Aorta (tissue), 5 donors: ENCODE results near the gene F10. TPM values are rescaled to one million over a fixed set of nuclear protein-coding genes. Genes with fewer than 3 reads are reported as not detected.

Source experiments
- ATAC-seq: fragments of 200-7000 bp; cut with Tn5 transposase; one replicate; pipeline ENCODE4 v1.9.1; 2022; ENCODE audit warnings: moderate library complexity; ENCODE audit not compliant: low FRiP score
- DNase-seq, 2 donors: peaks; one replicate each; pipeline ENCODE4 v3.0.0-alpha.2; 2020
- H3K27ac ChIP-seq, 2 donors: one replicate each; pipeline ENCODE4 v1.5.1; 2013; ENCODE audit warnings: low read length in 2 of 2, mild to moderate bottlenecking in 2 of 2, moderate library complexity in 2 of 2, control low read depth in 1 of 2, inconsistent platforms in 1 of 2, low read depth in 1 of 2
- H3K27me3 ChIP-seq, 2 donors: one replicate each; pipeline ENCODE4 v1.6.1; 2013; ENCODE audit warnings: control low read depth in 1 of 2, low read length in 1 of 2, mild to moderate bottlenecking in 1 of 2, moderate library complexity in 1 of 2; ENCODE audit not compliant: insufficient read depth in 2 of 2, control insufficient read depth in 1 of 2
- H3K36me3 ChIP-seq, 2 donors: one replicate each; pipeline ENCODE4 v1.6.1; 2013; ENCODE audit warnings: control low read depth in 1 of 2, low read length in 1 of 2, mild to moderate bottlenecking in 1 of 2; ENCODE audit not compliant: insufficient read depth in 2 of 2, control insufficient read depth in 1 of 2
- H3K4me1 ChIP-seq, 2 donors: one replicate each; pipeline ENCODE4 v1.6.1; 2013; ENCODE audit warnings: low read length in 2 of 2, control low read depth in 1 of 2, mild to moderate bottlenecking in 1 of 2, moderate library complexity in 1 of 2; ENCODE audit not compliant: insufficient read depth in 2 of 2, control insufficient read depth in 1 of 2
- H3K4me3 ChIP-seq, 2 donors: one replicate each; pipeline ENCODE4 v1.5.1; 2013; ENCODE audit warnings: low read length in 2 of 2, control low read depth in 1 of 2, mild to moderate bottlenecking in 1 of 2
- H3K9me3 ChIP-seq: one replicate; pipeline ENCODE4 v1.6.1; 2013; ENCODE audit warnings: mild to moderate bottlenecking, low read length; ENCODE audit not compliant: control insufficient read depth
- WGBS, 2 donors: extraction: QIAGEN DNeasy Blood & Tissue Kit; methylation state at CpG; one replicate each; pipeline ENCODE4 v1.1.7; 2013; 5-methylcytosine and 5-hydroxymethylcytosine counted together
- intact Hi-C, 2 donors: fragments of 100-400 bp; cut with DNase I; formaldehyde crosslinking; loops; one replicate each; pipeline versions ENCODE4 v1.14.2 to v1.15.0; 2022
- polyA plus RNA-seq, 2 donors: library from polyadenylated mRNA; stranded (reverse); fragments of 200-250 nt; gene quantifications; one replicate each; pipeline ENCODE4 v1.2.3, GENCODE V29; 2013
- total RNA-seq, 2 donors: library from RNA; stranded (reverse); fragmentation: NEBNext Ultra II Directional; extraction: Animal tissue kit (Norgen Biotek cat#: 25700); gene quantifications; one replicate each; pipeline ENCODE4 v1.2.1, GENCODE V29; 2021
- donor health status: healthy with polysubstance abuse.
- donor health status: Bipolar disorder and iron deficiency.
- donor health status: DM: no; HTN: no; CAD: no.
- donor health status: DM: no; HTN: no; CAD: no.
- donor health status: DM: yes; HTN: yes; CAD: no.

F10 gene
- total and polyA plus RNA-seq, 4 donors = 6.5 to 38.4 (median 13.8) TPM

- intact Hi-C loops = no loop called here
- H3K4me3 ChIP-seq = no peak overlapping the region
- no peak overlapping the region for H3K27ac ChIP-seq
- H3K9me3 ChIP-seq = no peaks in the 10 kb centered on the region
- no peak for DNase-seq
- no peaks in the 10 kb centered on the region for H3K36me3 ChIP-seq
- H3K27me3 ChIP-seq = no peaks in the 10 kb centered on the region
- WGBS, 2 donors = 85 to 87% methylated on average over 15 of the region's 15 CpGs
- ATAC-seq = no peak
- H3K4me1 ChIP-seq = no peaks in the 10 kb centered on the region
Observed at GRCh38 chr13:113145911-113146598, 23.5 kb downstream of the F10 start.

DNA sequence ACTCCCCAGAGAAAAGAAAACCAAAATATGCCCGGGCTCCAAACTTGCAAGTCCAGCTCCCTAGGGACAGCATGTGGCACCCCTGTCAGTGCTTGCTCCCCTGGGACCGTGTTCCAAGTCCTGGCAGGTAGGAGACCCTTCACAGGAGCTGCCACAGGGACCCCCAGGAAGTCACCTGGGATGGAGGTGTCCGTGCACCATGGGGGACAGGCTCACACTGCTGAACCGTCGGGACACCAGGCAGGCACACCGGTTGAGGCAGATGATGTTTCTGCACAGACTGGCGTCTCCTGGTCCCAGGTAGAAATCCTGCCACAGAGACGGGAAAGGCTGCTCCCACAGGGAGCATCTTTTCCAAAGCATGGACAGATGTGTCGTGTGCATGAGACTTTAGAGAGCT is 24.2 kb downstream of the F10 start:
- Histone ChIP-seq H3K9me3 (no peaks in the 10 kb centered on the region), H3K4me1 (no peaks in the 10 kb centered on the region), H3K36me3 (no peaks in the 10 kb centered on the region), H3K27me3 (no peaks in the 10 kb centered on the region), H3K4me3 (no peak overlapping the region), H3K27ac (no peak overlapping the region)
- WGBS, 2 donors = 76% methylated on average over 9 of the region's 9 CpGs
- DNase-seq (no peak), ATAC-seq (no peak)
- intact Hi-C loops = no loop called here

GRCh38 chr13:113147206-113147605 is 24.6 kb downstream of the F10 start:
- Histone ChIP-seq H3K27ac (no peak overlapping the region), H3K9me3 (no peaks in the 10 kb centered on the region), H3K4me1 (no peaks in the 10 kb centered on the region), H3K27me3 (no peaks in the 10 kb centered on the region), H3K36me3 (no peaks in the 10 kb centered on the region), H3K4me3 (no peak overlapping the region)
- 89 to 90% methylated on average over 8 of the region's 8 CpGs for WGBS, 2 donors
- ATAC-seq = no peak
- intact Hi-C loops = no loop called here
- DNase-seq = no peak

DNA sequence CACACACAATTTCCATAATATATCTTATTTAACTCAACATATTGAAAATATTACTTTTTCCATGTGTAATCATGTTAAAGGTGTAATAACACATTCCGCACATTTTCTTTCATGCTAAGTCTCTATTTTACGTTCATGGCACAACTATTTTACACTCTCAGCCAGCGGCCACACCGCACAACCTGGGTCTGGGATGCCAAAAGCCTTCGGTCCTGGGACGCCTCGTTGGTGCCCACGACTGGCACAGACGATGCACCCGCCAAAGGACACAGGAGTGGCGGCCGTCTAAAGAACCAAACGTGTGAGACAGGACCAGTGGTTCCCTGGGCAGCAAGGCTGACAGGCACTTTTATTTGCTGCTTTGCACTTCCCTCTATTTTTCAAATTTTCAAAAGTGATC is 25.8 kb downstream of the F10 start:
- ATAC-seq = no peak
- H3K36me3 ChIP-seq = no peaks in the 10 kb centered on the region
- no peak overlapping the region for H3K4me3 ChIP-seq
- no peaks in the 10 kb centered on the region for H3K4me1 ChIP-seq
- intact Hi-C loops = no loop called here
- WGBS, 2 donors = 90 to 93% methylated on average over 13 of the region's 13 CpGs
- no peak overlapping the region for H3K27ac ChIP-seq
- H3K9me3 ChIP-seq = no peaks in the 10 kb centered on the region
- DNase-seq = no peak
- H3K27me3 ChIP-seq = no peaks in the 10 kb centered on the region

DNA sequence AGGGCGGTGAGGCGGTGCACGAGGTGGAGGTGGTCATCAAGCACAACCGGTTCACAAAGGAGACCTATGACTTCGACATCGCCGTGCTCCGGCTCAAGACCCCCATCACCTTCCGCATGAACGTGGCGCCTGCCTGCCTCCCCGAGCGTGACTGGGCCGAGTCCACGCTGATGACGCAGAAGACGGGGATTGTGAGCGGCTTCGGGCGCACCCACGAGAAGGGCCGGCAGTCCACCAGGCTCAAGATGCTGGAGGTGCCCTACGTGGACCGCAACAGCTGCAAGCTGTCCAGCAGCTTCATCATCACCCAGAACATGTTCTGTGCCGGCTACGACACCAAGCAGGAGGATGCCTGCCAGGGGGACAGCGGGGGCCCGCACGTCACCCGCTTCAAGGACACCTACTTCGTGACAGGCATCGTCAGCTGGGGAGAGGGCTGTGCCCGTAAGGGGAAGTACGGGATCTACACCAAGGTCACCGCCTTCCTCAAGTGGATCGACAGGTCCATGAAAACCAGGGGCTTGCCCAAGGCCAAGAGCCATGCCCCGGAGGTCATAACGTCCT is 26.4 kb downstream of the F10 start:
- no peak for DNase-seq
- no peaks in the 10 kb centered on the region for H3K36me3 ChIP-seq

GRCh38 chr13:113149711-113150549 is 27.3 kb downstream of the F10 start:
- intact Hi-C loops = loop anchor here (5.0 to 10.0 kb wide), 2 partner anchors 103 to 115 kb away; no protein-coding TSS in a partner anchor
- Histone ChIP-seq H3K27ac (no peak overlapping the region), H3K4me1 (no peaks in the 10 kb centered on the region), H3K27me3 (no peaks in the 10 kb centered on the region), H3K4me3 (no peak overlapping the region), H3K9me3 (no peaks in the 10 kb centered on the region), H3K36me3 (no peaks in the 10 kb centered on the region)
- 90 to 94% methylated on average over 26 of the region's 26 CpGs for WGBS, 2 donors
- no peak for DNase-seq
- ATAC-seq = no peak

More for the DNA sequence above, 26.4 kb downstream of the F10 start:
- intact Hi-C loops = no loop called here
- Histone ChIP-seq H3K27ac (no peak overlapping the region), H3K9me3 (no peaks in the 10 kb centered on the region), H3K27me3 (no peaks in the 10 kb centered on the region), H3K4me3 (no peak overlapping the region), H3K4me1 (no peaks in the 10 kb centered on the region)
- 95 to 96% methylated on average over 38 of the region's 38 CpGs for WGBS, 2 donors
- no peak for ATAC-seq

GRCh38 chr13:113150550-113151365 is 28.2 kb downstream of the F10 start:
- WGBS, 2 donors = 89% methylated on average over 31 of the region's 31 CpGs
- H3K4me1 ChIP-seq = no peaks in the 10 kb centered on the region
- no peaks in the 10 kb centered on the region for H3K9me3 ChIP-seq
- DNase-seq (no peak), ATAC-seq (no peak)
- intact Hi-C loops = loop anchor here (5.0 to 10.0 kb wide), 2 partner anchors 103 to 116 kb away; no protein-coding TSS in a partner anchor
- no peaks in the 10 kb centered on the region for H3K27me3 ChIP-seq
- H3K27ac ChIP-seq = no peak overlapping the region
- H3K4me3 ChIP-seq = no peak overlapping the region
- H3K36me3 ChIP-seq = no peaks in the 10 kb centered on the region
